GM12878 (cell line): Measurements from ENCODE around the gene GID4. TPM values are rescaled to one million over a fixed set of nuclear protein-coding genes. Genes with fewer than 3 reads are reported as not detected.

Experiments
- ATAC-seq: fragments of 200-7000 bp; cut with Tn5 transposase; 3 replicates; pipeline ENCODE4 v1.9.1; 2020; ENCODE audit warnings: mild to moderate bottlenecking, moderate library complexity
- BruUV-seq: library from RNA; stranded (reverse); fragments of 400-500 nt; replicated peaks from 2 replicates; lab custom pipeline; 2021; lab: Mats Ljungman, UMichigan
- CTCF ChIA-PET: fragments of 300-600 bp; sonication (Branson Sonifier 250); formaldehyde crosslinking; extraction: SDS; loops from one replicate; lab custom pipeline; 2021; ENCODE audit warnings: inconsistent platforms; lab: Yijun Ruan, JAX
- POLR2A ChIA-PET: fragments of 350-600 bp; formaldehyde crosslinking; extraction: SDS; loops from one replicate; lab custom pipeline; 2021; ENCODE audit warnings: inconsistent platforms; lab: Charles Lee
- RAD21 ChIA-PET: fragments of 300-600 bp; sonication (Branson Sonifier 250); formaldehyde crosslinking; loops from one replicate; lab custom pipeline; 2023; ENCODE audit warnings: antibody characterized with exemption; ENCODE audit not compliant: unreplicated experiment; lab: Charles Lee
- SMC1A ChIA-PET: fragments of 300-600 bp; sonication (Branson Sonifier 250); formaldehyde crosslinking; loops from one replicate; lab custom pipeline; 2023; ENCODE audit not compliant: unreplicated experiment, uncharacterized antibody; lab: Charles Lee
- DNase-seq: peaks from one replicate; pipeline ENCODE4 v3.0.0-alpha.2; 2011; ENCODE audit warnings: low read depth, low spot score
- FAIRE-seq: peaks from 3 replicates; lab custom pipeline; 2011; peaks lifted over from hg19 to GRCh38; lab: Jason Lieb, UNC
- H2AFZ ChIP-seq: 2 replicates; pipeline ENCODE4 v1.6.0; 2011; ENCODE audit warnings: low read depth, low read length, control low read depth; ENCODE audit not compliant: control insufficient read depth
- H3K27ac ChIP-seq: 2 replicates; pipeline ENCODE4 v1.5.1; 2011; ENCODE audit warnings: control low read depth; ENCODE audit not compliant: control insufficient read depth, insufficient read depth
- H3K27me3 ChIP-seq, 2 experiments: replicated peaks in 1 of 2; 2 replicates each; pipeline versions ENCODE4 v1.6.0 to v1.6.1; 2011; ENCODE audit warnings: low read length in 1 of 2; ENCODE audit not compliant: control insufficient read depth in 2 of 2, insufficient read depth in 2 of 2
- H3K36me3 ChIP-seq, 2 experiments: 2 replicates each; pipeline ENCODE4 v1.5.1; 2011; ENCODE audit warnings: low read length in 1 of 2; ENCODE audit not compliant: control insufficient read depth in 2 of 2, insufficient read depth in 2 of 2
- H3K4me1 ChIP-seq: 2 replicates; pipeline ENCODE4 v1.6.1; 2011; ENCODE audit warnings: mild to moderate bottlenecking, low read length, moderate library complexity, mixed read lengths; ENCODE audit not compliant: control insufficient read depth, insufficient read depth
- H3K4me2 ChIP-seq: 2 replicates; pipeline ENCODE4 v1.6.0; 2011; ENCODE audit warnings: control low read depth; ENCODE audit not compliant: control insufficient read depth, insufficient read depth
- H3K4me3 ChIP-seq: fragments of 200-600 bp; sonication (generic); 2 replicates; pipeline ENCODE4 v1.5.1; 2016
- H3K79me2 ChIP-seq: 2 replicates; pipeline ENCODE4 v1.6.0; 2011; ENCODE audit warnings: low read length; ENCODE audit not compliant: control insufficient read depth, insufficient read depth
- H3K9ac ChIP-seq: 2 replicates; pipeline ENCODE4 v1.8.0; 2011; ENCODE audit warnings: low read length, control low read depth, mixed read lengths; ENCODE audit not compliant: control insufficient read depth, insufficient read depth
- H3K9me3 ChIP-seq: replicated peaks from 3 replicates; pipeline ENCODE4 v1.5.1; 2011; ENCODE audit warnings: mild to moderate bottlenecking, low read length; ENCODE audit not compliant: control insufficient read depth, insufficient read depth
- H4K20me1 ChIP-seq: 2 replicates; pipeline ENCODE4 v1.6.0; 2011; ENCODE audit not compliant: control insufficient read depth, insufficient read depth
- BMI1 ChIP-seq: fragments of 450-650 bp; IDR thresholded peaks from 2 replicates; pipeline ENCODE4 v1.6.1; 2016; ENCODE audit warnings: mild to moderate bottlenecking, moderate library complexity, borderline replicate concordance
- DPF2 ChIP-seq: fragments of 450-650 bp; IDR thresholded peaks from 2 replicates; pipeline ENCODE4 v1.6.1; 2017; ENCODE audit warnings: mild to moderate bottlenecking
- ETV6 ChIP-seq, 2 experiments: fragments of 450-650 bp in 1 of 2; IDR thresholded peaks in 1 of 2; conservative IDR thresholded peaks in 1 of 2; 2 replicates each; pipeline ENCODE4 v1.6.1; 2014; ENCODE audit warnings: antibody characterized with exemption in 1 of 2, borderline replicate concordance in 1 of 2, low read depth in 1 of 2, mild to moderate bottlenecking in 1 of 2, moderate library complexity in 1 of 2
- JUNB ChIP-seq: IDR thresholded peaks from 2 replicates; pipeline ENCODE4 v1.6.1; 2016; ENCODE audit warnings: antibody characterized with exemption, mild to moderate bottlenecking
- MTA2 ChIP-seq: fragments of 450-650 bp; IDR thresholded peaks from 2 replicates; pipeline ENCODE4 v1.6.1; 2016; ENCODE audit warnings: low read depth, mild to moderate bottlenecking, moderate library complexity
- MXI1 ChIP-seq: fragments of 150-350 bp; IDR thresholded peaks from 2 replicates; pipeline ENCODE4 v1.6.1; 2011; ENCODE audit warnings: low read depth, mild to moderate bottlenecking, inconsistent platforms, low read length, improper control_type of control experiment
- RUNX3 ChIP-seq: IDR thresholded peaks from 2 replicates; pipeline ENCODE4 v1.6.1; 2012; ENCODE audit warnings: low read length, inconsistent platforms
- ZNF274 ChIP-seq: IDR thresholded peaks from one replicate; pipeline ENCODE4 v1.8.0; 2011; ENCODE audit not compliant: insufficient read length, insufficient read depth
- ZZZ3 ChIP-seq: IDR thresholded peaks from 2 replicates; pipeline ENCODE4 v1.6.1; 2011; ENCODE audit warnings: low read depth; ENCODE audit not compliant: control insufficient read depth, insufficient read length
- WGBS: methylation state at CpG from one replicate; pipeline ENCODE4 v1.1.6; 2016; ENCODE audit warnings: low lambda C conversion rate; ENCODE audit not compliant: insufficient replicate concordance, insufficient coverage; ENCODE audit errors: missing lambda C conversion rate; 5-methylcytosine and 5-hydroxymethylcytosine counted together
- in situ Hi-C: fragments of 300-500 bp; cut with MboI; formaldehyde crosslinking; loops from 9 replicates; pipeline ENCODE4 v1.14.3; 2018; ENCODE audit warnings: mixed read lengths
- intact Hi-C: fragments of 100-400 bp; cut with micrococcal nuclease; formaldehyde crosslinking; loops from one replicate; pipeline ENCODE4 v1.14.2; 2022; ENCODE audit not compliant: unreplicated experiment
- polyA plus RNA-seq, 11 experiments: library from polyadenylated mRNA; depleted of rRNA in 4 of 11; unstranded in 6 of 11; stranded (reverse) in 5 of 11; fragments of >200 nt; fragmentation: Nextera tagmentation in 4 of 11; fragmentation: Illumina TruSeq in 1 of 11; extraction: Ambion mirVana in 4 of 11; extraction: Trizol in 1 of 11; gene quantifications; 1 replicate in 1 of 11; 2 replicates in 10 of 11; pipeline versions ENCODE4 v1.2.1 to v1.2.3, GENCODE V29; 2011 to 2016; ENCODE audit warnings: inconsistent platforms in 2 of 11, missing spikeins in 2 of 11, low read depth in 1 of 11
- total RNA-seq, 4 experiments: library from RNA; depleted of rRNA in 3 of 4; stranded (reverse); fragments of >200 nt in 3 of 4; fragmentation: Illumina TruSeq in 1 of 4; extraction: Trizol in 1 of 4; gene quantifications; 2 replicates each; pipeline versions ENCODE4 v1.2.1 to v1.2.3, GENCODE V29; 2013 to 2021
- TF ChIP-seq, protein P1 (sequence below): fragments of 450-650 bp; IDR thresholded peaks from 2 replicates; pipeline ENCODE4 v1.6.1; 2016; ENCODE audit warnings: mild to moderate bottlenecking
- TF ChIP-seq, protein P2 (sequence below): fragments of 450-650 bp; IDR thresholded peaks from 2 replicates; pipeline ENCODE4 v1.6.1; 2017; ENCODE audit warnings: mild to moderate bottlenecking, low read depth, inconsistent platforms; ENCODE audit not compliant: poor library complexity, severe bottlenecking
- TF ChIP-seq, protein P3 (sequence below): IDR thresholded peaks from 2 replicates; pipeline ENCODE4 v1.6.1; 2011; ENCODE audit warnings: borderline replicate concordance, low read depth, mild to moderate bottlenecking, moderate library complexity, low read length; ENCODE audit not compliant: insufficient read depth, poor library complexity, severe bottlenecking

The GID4 gene
- total and polyA plus RNA-seq, 10 of the 15 experiments (the other 5 are each of a cell fraction or from before 2014, with no cell fraction given), result 0.93 to 7.3 (median 3.6) TPM

DNA sequence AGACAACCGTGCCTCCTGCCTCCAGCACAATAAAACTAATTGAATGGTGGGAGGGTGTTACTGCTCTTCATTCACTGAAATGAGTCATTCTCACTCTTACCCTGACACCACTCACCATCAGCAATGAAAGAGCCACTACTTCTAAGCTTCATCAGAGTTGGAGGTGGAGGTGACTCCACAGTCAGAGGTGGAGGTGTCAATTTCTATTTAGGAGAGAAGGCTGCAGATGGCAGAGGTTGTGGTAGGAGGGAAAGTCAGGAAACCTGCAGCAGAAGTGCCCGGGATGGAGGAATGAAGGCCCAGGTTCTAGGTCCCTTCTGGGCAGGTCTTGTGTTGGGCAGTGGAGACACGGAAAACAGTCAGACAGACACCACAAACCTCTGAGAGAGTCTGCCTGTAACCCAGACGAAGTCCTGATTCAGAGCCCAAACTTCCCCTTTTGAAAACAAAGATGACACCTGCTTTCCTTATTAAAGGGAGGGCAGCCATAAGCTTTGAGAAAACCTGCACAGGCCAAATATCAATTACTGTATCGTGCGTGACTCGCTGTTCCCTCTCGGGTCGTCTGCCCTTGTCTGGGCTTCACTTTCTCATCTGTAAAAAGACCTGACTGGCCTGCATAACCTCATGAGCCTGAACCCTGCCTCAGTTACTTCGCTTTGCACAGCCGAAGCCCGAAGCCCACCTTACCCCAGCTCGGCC lies 908 bp upstream of the GID4 start:
- RAD21 ChIA-PET, result interaction anchor here (1.3 to 1.4 kb wide), 2 partner anchors 66 to 79 kb away, joined by 3 read pairs; partner anchors contain the start of genes DRC3 and TOM1L2

More for the DNA sequence above, 908 bp upstream of the GID4 start:
- TF ChIP-seq ETV6 (conservative IDR thresholded peaks at IDR 0.05 in 1 of 2, IDR thresholded peaks at IDR 0.05 in 1 of 2; ENCODE audit: borderline replicate concordance in 1 of 2, low read depth in 1 of 2), result no peak
- no peak for TF ChIP-seq ZNF274
- peak; percentile 20; the same call in 1 of the 2 replicates for TF ChIP-seq DPF2
- TF ChIP-seq, protein P1, sequence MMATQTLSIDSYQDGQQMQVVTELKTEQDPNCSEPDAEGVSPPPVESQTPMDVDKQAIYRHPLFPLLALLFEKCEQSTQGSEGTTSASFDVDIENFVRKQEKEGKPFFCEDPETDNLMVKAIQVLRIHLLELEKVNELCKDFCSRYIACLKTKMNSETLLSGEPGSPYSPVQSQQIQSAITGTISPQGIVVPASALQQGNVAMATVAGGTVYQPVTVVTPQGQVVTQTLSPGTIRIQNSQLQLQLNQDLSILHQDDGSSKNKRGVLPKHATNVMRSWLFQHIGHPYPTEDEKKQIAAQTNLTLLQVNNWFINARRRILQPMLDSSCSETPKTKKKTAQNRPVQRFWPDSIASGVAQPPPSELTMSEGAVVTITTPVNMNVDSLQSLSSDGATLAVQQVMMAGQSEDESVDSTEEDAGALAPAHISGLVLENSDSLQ, result peak; percentile 3; the same call in 1 of the 2 replicates
- TF ChIP-seq RUNX3, result peak; percentile 35
- TF ChIP-seq BMI1, result no peak
- TF ChIP-seq JUNB, result no peak
- 0 out of 2 replicates have a peak, but pooled peaks have one; percentile 48 for TF ChIP-seq MXI1
- TF ChIP-seq, protein P2, sequence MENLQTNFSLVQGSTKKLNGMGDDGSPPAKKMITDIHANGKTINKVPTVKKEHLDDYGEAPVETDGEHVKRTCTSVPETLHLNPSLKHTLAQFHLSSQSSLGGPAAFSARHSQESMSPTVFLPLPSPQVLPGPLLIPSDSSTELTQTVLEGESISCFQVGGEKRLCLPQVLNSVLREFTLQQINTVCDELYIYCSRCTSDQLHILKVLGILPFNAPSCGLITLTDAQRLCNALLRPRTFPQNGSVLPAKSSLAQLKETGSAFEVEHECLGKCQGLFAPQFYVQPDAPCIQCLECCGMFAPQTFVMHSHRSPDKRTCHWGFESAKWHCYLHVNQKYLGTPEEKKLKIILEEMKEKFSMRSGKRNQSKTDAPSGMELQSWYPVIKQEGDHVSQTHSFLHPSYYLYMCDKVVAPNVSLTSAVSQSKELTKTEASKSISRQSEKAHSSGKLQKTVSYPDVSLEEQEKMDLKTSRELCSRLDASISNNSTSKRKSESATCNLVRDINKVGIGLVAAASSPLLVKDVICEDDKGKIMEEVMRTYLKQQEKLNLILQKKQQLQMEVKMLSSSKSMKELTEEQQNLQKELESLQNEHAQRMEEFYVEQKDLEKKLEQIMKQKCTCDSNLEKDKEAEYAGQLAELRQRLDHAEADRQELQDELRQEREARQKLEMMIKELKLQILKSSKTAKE, result peak; percentile 55
- TF ChIP-seq MTA2, result peak; percentile 40
- TF ChIP-seq, protein P3, sequence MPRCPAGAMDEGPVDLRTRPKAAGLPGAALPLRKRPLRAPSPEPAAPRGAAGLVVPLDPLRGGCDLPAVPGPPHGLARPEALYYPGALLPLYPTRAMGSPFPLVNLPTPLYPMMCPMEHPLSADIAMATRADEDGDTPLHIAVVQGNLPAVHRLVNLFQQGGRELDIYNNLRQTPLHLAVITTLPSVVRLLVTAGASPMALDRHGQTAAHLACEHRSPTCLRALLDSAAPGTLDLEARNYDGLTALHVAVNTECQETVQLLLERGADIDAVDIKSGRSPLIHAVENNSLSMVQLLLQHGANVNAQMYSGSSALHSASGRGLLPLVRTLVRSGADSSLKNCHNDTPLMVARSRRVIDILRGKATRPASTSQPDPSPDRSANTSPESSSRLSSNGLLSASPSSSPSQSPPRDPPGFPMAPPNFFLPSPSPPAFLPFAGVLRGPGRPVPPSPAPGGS, result peak; percentile 73
- no peak for TF ChIP-seq ZZZ3
- Histone ChIP-seq H3K9ac (peak overlapping the region; percentile 65), H4K20me1 (no peaks in the 10 kb centered on the region), H3K79me2 (peaks cover 26% of the 10 kb centered on the region), H3K27me3 (no peaks in the 10 kb centered on the region), H3K36me3 (no peaks in the 10 kb centered on the region), H2AFZ (peak overlapping the region; percentile 63), H3K4me3 (peak overlapping the region; percentile 80), H3K4me1 (peaks cover 18% of the 10 kb centered on the region), H3K9me3 (no peaks in the 10 kb centered on the region), H3K4me2 (peak overlapping the region; percentile 93), H3K27ac (peak overlapping the region; percentile 60)
- ATAC-seq, result peak; percentile 26
- in situ Hi-C loops, result no loop called here
- POLR2A ChIA-PET, result interaction anchor here (0.5 to 1.9 kb wide), 3 partner anchors 66 to 1162 kb away, joined by 3 to 6 read pairs (median 3); partner anchors contain the start of genes DRC3 and TOM1L2
- BruUV-seq, result TSS peak; percentile 64
- DNase-seq, result no peak
- SMC1A ChIA-PET, result interaction anchor here (0.9 to 1.0 kb wide), 2 partner anchors 11 to 79 kb away, joined by 3 to 4 read pairs; no protein-coding TSS in a partner anchor
- CTCF ChIA-PET, result interaction anchor here (0.7 to 2.4 kb wide), 6 partner anchors 52 to 346 kb away, joined by 3 to 7 read pairs (median 4); partner anchors contain the start of genes DRC3 and TOM1L2
- intact Hi-C loops, result loop anchor here (5.0 kb wide), 2 partner anchors 81 to 216 kb away; no protein-coding TSS in a partner anchor
- no peak for FAIRE-seq
- WGBS, result under 1% methylated on average over 13 of the region's 13 CpGs
